ENCODE measurements around the gene PCDHGB6. TPM values are rescaled to one million over a fixed set of nuclear protein-coding genes. Genes with fewer than 3 reads are reported as not detected.

Gene PCDHGB6
- total RNA-seq, 1 experiment from 2014 or later, result 6.0 TPM

GRCh38 chr5:141363952-141364660 lies 43.7 kb upstream of the PCDHGB6 start, which contains the start of gene PCDHGA5:
Gene PCDHGA5, plus strand, starts transcription at chr5:141364162. Its CDS starts 169 bp downstream, at chr5:141364331.
- Histone ChIP-seq H3T11ph (ENCODE audit: low read length) (no peak within 1 kb of the TSS), H2AFZ (ENCODE audit: low read length) (no peak within 1 kb of the TSS), H2AK5ac (ENCODE audit: insufficient read length, low read length) (no peak within 1 kb of the TSS), H3K23me2 (ENCODE audit: insufficient read length, low read depth, low read length, poor library complexity, severe bottlenecking) (no peaks in the 10 kb centered on the region), H3K27ac (ENCODE audit: insufficient read length, low read depth, low read length) (no peak within 1 kb of the TSS), H3K9me3 (ENCODE audit: control insufficient read depth, low read depth, low read length) (peaks cover 22% of the 10 kb centered on the region), H4K8ac (replicated peaks; ENCODE audit: insufficient read length, low read depth, low read length) (no peak within 1 kb of the TSS), H4K5ac (ENCODE audit: insufficient read length, low read depth, low read length) (no peak within 1 kb of the TSS), H2BK12ac (ENCODE audit: insufficient read length, low read depth, low read length) (no peak within 1 kb of the TSS), H3K56ac (ENCODE audit: insufficient read length, low read depth, low read length) (no peak within 1 kb of the TSS), H2BK5ac (ENCODE audit: insufficient read length, low read length) (no peak within 1 kb of the TSS), H3K14ac (ENCODE audit: insufficient read depth, low read length) (no peak within 1 kb of the TSS), H2BK20ac (ENCODE audit: low read depth, low read length, poor library complexity, severe bottlenecking) (no peak within 1 kb of the TSS), H3K23ac (ENCODE audit: insufficient read length, low read depth, low read length) (no peak within 1 kb of the TSS), H3K4me2 (ENCODE audit: insufficient read depth, insufficient read length, low read length) (no peak within 1 kb of the TSS), H2BK120ac (ENCODE audit: low read depth, low read length, poor library complexity, severe bottlenecking) (no peak within 1 kb of the TSS), H3K79me1 (ENCODE audit: insufficient read depth, low read depth, low read length, poor library complexity, severe bottlenecking) (no peaks in the 10 kb centered on the region), H3K4ac (ENCODE audit: low read depth, low read length) (no peak within 1 kb of the TSS), H3K79me2 (ENCODE audit: insufficient read depth, low read length) (no peaks in the 10 kb centered on the region), H3K18ac (ENCODE audit: insufficient read length, low read depth, low read length) (no peak within 1 kb of the TSS), H3K4me1 (ENCODE audit: insufficient read depth, low read length) (no peaks in the 10 kb centered on the region), H2BK15ac (ENCODE audit: low read depth, low read length) (no peak within 1 kb of the TSS), H4K91ac (ENCODE audit: insufficient read length, low read depth, low read length) (no peak within 1 kb of the TSS), H3K9ac (ENCODE audit: extremely low read depth, insufficient read length, low read length) (no peak within 1 kb of the TSS), H3K27me3 (ENCODE audit: insufficient read depth, low read length) (no peaks in the 10 kb centered on the region), H4K20me1 (ENCODE audit: control insufficient read depth, insufficient read depth, insufficient read length) (no peaks in the 10 kb centered on the region)
- no peak for TF ChIP-seq CTCF (conservative IDR thresholded peaks at IDR 0.05)
- H3K27ac Mint-ChIP-seq, result no peak within 1 kb of the TSS
- WGBS (ENCODE audit: extremely low coverage, insufficient read length, low lambda C conversion rate), result no CpG with 5 or more reads among the region's 34 CpGs
- no peak for DNase-seq
- H3K36me3 Mint-ChIP-seq (ENCODE audit: insufficient read depth in 1 of 3, low read depth in 3 of 3), result peaks cover 46 to 65% (median 57%) of the 10 kb centered on the region in 3 experiments
- peaks cover 7 to 15% of the 10 kb centered on the region in 2 experiments; a peak in 3 of 4 replicates for H3K4me1 Mint-ChIP-seq
- peaks cover 68 to 73% of the 10 kb centered on the region in 2 experiments for H3K9me3 Mint-ChIP-seq
- peaks cover 7% of the 10 kb centered on the region for H3K27me3 Mint-ChIP-seq (ENCODE audit: low read depth)
- H3K4me3 Mint-ChIP-seq, result no peak within 1 kb of the TSS
